ENCODE results near the gene FBRS.

- no peak for TF ChIP-seq SIX5 (IDR thresholded peaks at IDR 0.05; ENCODE audit: low read depth, low read length)
- peak; percentile 74 to 79 (median 77) for TF ChIP-seq CTCF (IDR thresholded peaks at IDR 0.05; ENCODE audit: control extremely low read depth in 1 of 3, insufficient read depth in 1 of 3, low read depth in 1 of 3, low read length in 3 of 3)
- peak; percentile 58 for TF ChIP-seq POLR2AphosphoS5 (IDR thresholded peaks at IDR 0.05; ENCODE audit: low read depth, low read length)
- 0 out of 2 replicates have a peak, but pooled peaks have one; percentile 24 for TF ChIP-seq FOSL1 (IDR thresholded peaks at IDR 0.05; ENCODE audit: insufficient read depth, low read depth, low read length)
- TF ChIP-seq POLR2A (IDR thresholded peaks at IDR 0.05; ENCODE audit: control extremely low read depth in 1 of 2, low read depth in 2 of 2, low read length in 2 of 2): 0 out of 3 replicates have a peak, but pooled peaks of 1 of the 2 experiments have one; percentile 43
- TF ChIP-seq BRCA1 (IDR thresholded peaks at IDR 0.05; ENCODE audit: low read depth, low read length): no peak
- TF ChIP-seq GABPA (IDR thresholded peaks at IDR 0.05; ENCODE audit: borderline replicate concordance, insufficient read depth, low read length): no peak; the same call in 1 of the 2 replicates
- TF ChIP-seq EZH2 (IDR thresholded peaks at IDR 0.05; ENCODE audit: low read depth, low read length, severe bottlenecking): no peak
- TF ChIP-seq CEBPB (IDR thresholded peaks at IDR 0.05; ENCODE audit: low read depth, low read length): no peak
- TF ChIP-seq JUN (IDR thresholded peaks at IDR 0.05; ENCODE audit: low read depth, low read length): no peak
- peak; percentile 81; the same call in 1 of the 2 replicates for TF ChIP-seq YY1 (IDR thresholded peaks at IDR 0.05; ENCODE audit: low read depth, low read length)
- TF ChIP-seq MAX (IDR thresholded peaks at IDR 0.05): 0 out of 2 replicates have a peak, but pooled peaks have one; percentile 17
Observed at GRCh38 chr16:30657866-30658730, at the start of gene FBRS.
